B cell (primary cell): Measurements from ENCODE around the gene ANKDD1B. TPM values are rescaled to one million over a fixed set of nuclear protein-coding genes. Genes with fewer than 3 reads are reported as not detected.

Experiments used
- ATAC-seq: fragments of 200-7000 bp; cut with Tn5 transposase; one replicate; pipeline ENCODE4 v1.10.0; 2021; ENCODE audit warnings: low read depth, mild to moderate bottlenecking, moderate number of reproducible peaks, moderate library complexity
- CTCF ChIA-PET: fragments of 350-600 bp; sonication (Branson Sonifier 250); formaldehyde crosslinking; loops from one replicate; lab custom pipeline; 2021; ENCODE audit warnings: antibody characterized with exemption, inconsistent platforms; lab: Charles Lee
- POLR2A ChIA-PET: fragments of 350-600 bp; sonication (Branson Sonifier 250); formaldehyde crosslinking; loops from one replicate; lab custom pipeline; 2021; ENCODE audit warnings: antibody characterized with exemption; lab: Charles Lee
- DNase-seq: peaks from one replicate; pipeline ENCODE4 v3.0.0; 2013
- H2AFZ ChIP-seq: 2 replicates; pipeline ENCODE4 v1.6.1; 2012; ENCODE audit warnings: mild to moderate bottlenecking, low read depth, low read length; ENCODE audit not compliant: insufficient read depth, poor library complexity, severe bottlenecking
- H3K27ac ChIP-seq, 2 donors: 1 replicate in 1 of 2; 2 replicates in 1 of 2; pipeline ENCODE4 v1.5.1; 2012 to 2013; ENCODE audit warnings: low read length in 2 of 2, mild to moderate bottlenecking in 2 of 2, moderate library complexity in 1 of 2
- H3K27me3 ChIP-seq, 4 experiments: fragments of 200-600 bp in 1 of 4; sonication (generic) in 1 of 4; replicated peaks in 1 of 4; 1 replicate in 2 of 4; 2 replicates in 2 of 4; pipeline versions ENCODE4 v1.6.1 to v1.7.0; 2013 to 2016; ENCODE audit warnings: low read length in 3 of 4, mild to moderate bottlenecking in 2 of 4, mixed read lengths in 1 of 4, moderate library complexity in 1 of 4; ENCODE audit not compliant: insufficient read depth in 4 of 4, control insufficient read depth in 3 of 4; ENCODE audit errors: control extremely low read depth in 1 of 4
- H3K36me3 ChIP-seq, 2 experiments: replicated peaks in 1 of 2; 1 replicate in 1 of 2; 2 replicates in 1 of 2; pipeline versions ENCODE4 v1.6.1 to v1.7.1; 2013; ENCODE audit warnings: low read length in 1 of 2; ENCODE audit not compliant: insufficient read depth in 2 of 2, control insufficient read depth in 1 of 2; ENCODE audit errors: control extremely low read depth in 1 of 2, extremely low read depth in 1 of 2
- H3K4me1 ChIP-seq, 2 donors: fragments of 200-600 bp in 1 of 2; sonication (generic) in 1 of 2; 1 replicate in 1 of 2; 2 replicates in 1 of 2; pipeline versions ENCODE4 v1.5.1 to v1.6.1; 2013 to 2017; ENCODE audit warnings: low read length in 2 of 2; ENCODE audit not compliant: control insufficient read depth in 2 of 2, insufficient read depth in 2 of 2
- H3K4me2 ChIP-seq: replicated peaks from 2 replicates; pipeline ENCODE3; 2012; ENCODE audit warnings: mild to moderate bottlenecking, low read depth, low read length; ENCODE audit not compliant: poor library complexity, severe bottlenecking
- H3K4me3 ChIP-seq, 5 experiments: fragments of 200-600 bp in 1 of 5; sonication (generic) in 1 of 5; 1 replicate in 3 of 5; 2 replicates in 2 of 5; pipeline versions ENCODE4 v1.5.1 to v1.7.0; 2011 to 2016; ENCODE audit warnings: low read length in 4 of 5, mild to moderate bottlenecking in 4 of 5, low read depth in 2 of 5, control low read depth in 1 of 5, moderate library complexity in 1 of 5; ENCODE audit not compliant: insufficient read depth in 1 of 5; ENCODE audit errors: control extremely low read depth in 1 of 5, extremely low read depth in 1 of 5
- H3K79me2 ChIP-seq: fragments of 200-600 bp; sonication (generic); one replicate; pipeline ENCODE4 v1.6.0; 2016; ENCODE audit warnings: low read length; ENCODE audit not compliant: control insufficient read depth, insufficient read depth
- H3K9ac ChIP-seq: fragments of 200-600 bp; sonication (generic); 2 replicates; pipeline ENCODE4 v1.6.1; 2017; ENCODE audit warnings: mild to moderate bottlenecking, low read length, moderate library complexity
- H3K9me3 ChIP-seq, 3 donors: one replicate each; pipeline versions ENCODE4 v1.6.1 to v1.7.1; 2013; ENCODE audit warnings: low read length in 2 of 3; ENCODE audit not compliant: control insufficient read depth in 2 of 3, insufficient read depth in 1 of 3; ENCODE audit errors: control extremely low read depth in 1 of 3
- H4K20me1 ChIP-seq: 2 replicates; pipeline ENCODE4 v1.6.0; 2012; ENCODE audit warnings: mild to moderate bottlenecking, low read length; ENCODE audit not compliant: insufficient read depth, control insufficient read depth, poor library complexity, severe bottlenecking
- H3K27ac Mint-ChIP-seq: one replicate; pipeline ENCODE4 v1.8.0; 2021; ENCODE audit warnings: mixed read lengths
- H3K27me3 Mint-ChIP-seq: one replicate; pipeline ENCODE4 v1.8.0; 2021; ENCODE audit warnings: mixed read lengths
- H3K4me1 Mint-ChIP-seq: one replicate; pipeline ENCODE4 v1.8.0; 2021; ENCODE audit warnings: mixed read lengths
- H3K4me3 Mint-ChIP-seq: one replicate; pipeline ENCODE4 v1.8.0; 2021; ENCODE audit warnings: mixed read lengths
- H3K9me3 Mint-ChIP-seq: one replicate; pipeline ENCODE4 v1.8.0; 2022; ENCODE audit warnings: mixed read lengths; ENCODE audit not compliant: insufficient read depth
- CTCF ChIP-seq: fragments of 200-600 bp; IDR thresholded peaks from one replicate; pipeline ENCODE4 v1.8.0; 2022; ENCODE audit warnings: antibody characterized with exemption, mild to moderate bottlenecking
- EZH2 ChIP-seq: IDR thresholded peaks from 2 replicates; pipeline ENCODE4 v1.6.1; 2012; ENCODE audit warnings: borderline replicate concordance, low read depth, mild to moderate bottlenecking, moderate library complexity, low read length; ENCODE audit not compliant: insufficient read depth, poor library complexity, severe bottlenecking
- WGBS: methylation state at CpG from one replicate; pipeline ENCODE4 v1.1.5; 2013; ENCODE audit warnings: missing lambda C conversion rate; ENCODE audit not compliant: insufficient coverage; 5-methylcytosine and 5-hydroxymethylcytosine counted together
- intact Hi-C: fragments of 100-400 bp; cut with micrococcal nuclease; formaldehyde crosslinking; loops from one replicate; pipeline ENCODE4 v1.10.0; 2022
- polyA plus RNA-seq: library from polyadenylated mRNA; depleted of rRNA; stranded (reverse); fragments of >200 nt; gene quantifications from 2 replicates; pipeline ENCODE4 v1.2.3, GENCODE V29; 2012
- total RNA-seq, 2 donors: library from RNA; stranded (reverse); fragments of 120-200 nt in 1 of 2; gene quantifications; 1 replicate in 1 of 2; 2 replicates in 1 of 2; pipeline versions ENCODE4 v1.2.3 to v1.2.4, GENCODE V29; 2013 to 2022

The ANKDD1B gene
- total and polyA plus RNA-seq, 2 donors (not counting 1 experiment from before 2014, with no cell fraction given) = 0.30 to 1.1 TPM

GRCh38 chr5:75614176-75614575 is 2.9 kb downstream of the ANKDD1B start:
- Histone ChIP-seq H3K79me2 (no peaks in the 10 kb centered on the region), H4K20me1 (no peaks in the 10 kb centered on the region), H3K4me2 (no peak overlapping the region), H3K27ac (no peak overlapping the region), H3K27me3 (peaks cover 0 to 15% (median 10%) of the 10 kb centered on the region in 4 experiments), H3K36me3 (no peaks in the 10 kb centered on the region), H3K4me1 (peaks cover 10 to 12% of the 10 kb centered on the region in 2 donors), H2AFZ (no peak overlapping the region), H3K4me3 (no peak overlapping the region), H3K9me3 (no peaks in the 10 kb centered on the region), H3K9ac (no peak overlapping the region)
- Mint-ChIP-seq H3K4me3 (no peak overlapping the region), H3K4me1 (peaks cover 7% of the 10 kb centered on the region), H3K27me3 (peaks cover 9% of the 10 kb centered on the region), H3K9me3 (no peaks in the 10 kb centered on the region), H3K27ac (no peak overlapping the region)
- TF ChIP-seq EZH2 = no peak
- ChIA-PET CTCF (no interaction called here), POLR2A (interaction anchor here (0.6 kb wide), 1 partner anchor 9 kb away, joined by 5 read pairs; no protein-coding TSS in a partner anchor)
- DNase-seq (no peak), ATAC-seq (no peak)
- 100% methylated on average over 1 of the region's 1 CpG for WGBS
- intact Hi-C loops = no loop called here

GRCh38 chr5:75616371-75616881 is 5.2 kb downstream of the ANKDD1B start:
- Histone ChIP-seq H3K9me3 (no peaks in the 10 kb centered on the region), H3K79me2 (no peaks in the 10 kb centered on the region), H3K4me3 (no peak overlapping the region), H3K27ac (no peak overlapping the region), H3K27me3 (peaks cover 0 to 10% (median 7%) of the 10 kb centered on the region in 4 experiments), H3K9ac (no peak overlapping the region), H2AFZ (no peak overlapping the region), H4K20me1 (no peaks in the 10 kb centered on the region), H3K36me3 (no peaks in the 10 kb centered on the region), H3K4me1 (peaks cover 4 to 6% of the 10 kb centered on the region in 2 donors), H3K4me2 (no peak overlapping the region)
- Mint-ChIP-seq H3K9me3 (no peaks in the 10 kb centered on the region), H3K27me3 (no peaks in the 10 kb centered on the region), H3K4me3 (no peak overlapping the region), H3K27ac (no peak overlapping the region), H3K4me1 (no peaks in the 10 kb centered on the region)
- DNase-seq = no peak
- CTCF ChIA-PET = interaction anchor here (0.5 kb wide), 1 partner anchor 67 kb away, joined by 3 read pairs; no protein-coding TSS in a partner anchor
- intact Hi-C loops = no loop called here
- POLR2A ChIA-PET = no interaction called here
- TF ChIP-seq CTCF = no peak
- no peak for TF ChIP-seq EZH2
- no peak for ATAC-seq
- 100% methylated on average over 1 of the region's 4 CpGs for WGBS
